ENCODE data around the gene HDAC9. TPM values are rescaled to one million over a fixed set of nuclear protein-coding genes. Genes with fewer than 3 reads are reported as not detected.

The HDAC9 gene
- total RNA-seq, 2 experiments from 2014 or later, result 1.5 to 3.0 TPM

DNA sequence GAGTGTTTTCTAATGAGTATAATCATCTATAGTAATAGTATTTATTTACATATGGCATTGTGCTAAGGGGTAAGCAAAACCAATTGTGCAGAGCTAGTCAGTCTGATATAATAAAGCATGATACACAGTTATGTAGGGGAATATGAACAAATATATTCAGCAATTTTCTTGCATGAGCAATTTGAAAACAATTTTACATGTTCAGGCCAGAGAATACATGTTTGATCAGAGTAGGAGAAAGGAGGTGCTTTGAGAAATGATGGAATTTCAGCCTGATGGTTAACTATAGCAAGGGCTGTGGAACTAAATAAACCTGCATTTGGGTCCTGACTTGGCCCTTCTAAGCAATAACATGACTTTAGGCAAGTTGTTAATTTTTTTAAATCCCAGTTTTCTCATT is 407.3 kb downstream of the HDAC9 start:
- Mint-ChIP-seq H3K36me3 (ENCODE audit: low read depth) (no peaks in the 10 kb centered on the region), H3K4me3 (no peak overlapping the region), H3K27me3 (no peaks in the 10 kb centered on the region), H3K4me1 (ENCODE audit: low read depth) (no peaks in the 10 kb centered on the region), H3K9me3 (peaks cover 6% of the 10 kb centered on the region), H3K27ac (no peak overlapping the region)
- no peak for TF ChIP-seq CTCF (IDR thresholded peaks at IDR 0.05)
- ChIA-PET CTCF (no interaction called here), POLR2A (no interaction called here)
- intact Hi-C loops (cut with micrococcal nuclease), result no loop called here
- ATAC-seq (no peak), DNase-seq (no peak)

DNA sequence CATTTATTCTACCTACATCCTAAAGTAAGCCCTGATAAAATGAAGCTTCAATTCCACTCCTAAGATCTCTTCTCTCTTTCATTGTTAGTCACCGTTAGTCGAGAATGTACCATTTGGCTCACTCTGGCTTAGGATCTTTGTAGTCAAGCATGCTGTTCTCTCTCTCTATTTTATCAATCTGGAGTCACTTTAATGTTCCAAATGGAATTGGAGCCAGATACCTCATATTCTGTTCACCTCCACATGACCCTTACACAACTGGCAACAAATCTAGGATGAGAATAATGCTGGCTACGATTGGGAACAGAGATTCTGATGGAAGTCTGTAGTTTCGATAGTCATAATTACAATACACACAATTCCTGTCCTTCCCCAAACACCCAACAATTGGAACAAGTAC is 408.1 kb downstream of the HDAC9 start:
- DNase-seq, result no peak
- Mint-ChIP-seq H3K27me3 (no peaks in the 10 kb centered on the region), H3K9me3 (peaks cover 6% of the 10 kb centered on the region), H3K4me3 (no peak overlapping the region), H3K27ac (no peak overlapping the region), H3K36me3 (ENCODE audit: low read depth) (no peaks in the 10 kb centered on the region), H3K4me1 (ENCODE audit: low read depth) (no peaks in the 10 kb centered on the region)
- ChIA-PET CTCF (no interaction called here), POLR2A (no interaction called here)
- no peak for ATAC-seq
- intact Hi-C loops (cut with micrococcal nuclease), result no loop called here
- no peak for TF ChIP-seq CTCF (IDR thresholded peaks at IDR 0.05)

DNA sequence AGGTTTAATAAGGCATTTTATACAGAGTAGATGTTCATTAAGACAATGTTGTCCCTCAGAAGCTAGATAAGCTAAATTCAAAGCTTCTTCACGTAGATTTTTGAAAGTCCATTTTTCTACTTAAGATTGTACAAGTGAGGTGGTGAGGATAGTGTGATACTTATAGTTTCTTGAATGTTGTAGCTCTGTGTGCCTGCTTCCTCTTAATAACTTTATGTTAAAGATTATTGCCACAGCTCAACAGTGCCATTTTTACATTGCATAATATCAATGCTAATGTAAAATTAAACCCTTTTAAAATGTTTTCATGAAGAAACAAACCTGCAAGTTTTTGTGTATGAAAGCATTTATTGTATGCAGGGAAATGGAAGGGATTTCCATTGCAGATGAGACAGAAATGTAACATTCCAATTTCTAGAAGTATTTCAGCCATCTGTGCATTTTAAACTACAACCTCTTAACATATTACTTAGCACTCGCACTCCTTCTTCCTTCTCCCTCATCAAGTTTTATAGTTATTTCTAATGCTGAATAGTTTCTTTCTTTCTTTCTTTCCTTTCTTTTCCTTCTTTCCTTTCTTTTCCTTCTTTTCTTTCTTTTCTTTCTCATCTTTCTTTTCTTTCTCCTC is 409.9 kb downstream of the HDAC9 start:
- intact Hi-C loops (cut with micrococcal nuclease), result no loop called here
- Mint-ChIP-seq H3K36me3 (ENCODE audit: low read depth) (no peaks in the 10 kb centered on the region), H3K4me3 (no peak overlapping the region), H3K4me1 (ENCODE audit: low read depth) (no peaks in the 10 kb centered on the region), H3K27me3 (no peaks in the 10 kb centered on the region), H3K27ac (no peak overlapping the region), H3K9me3 (peaks cover 7% of the 10 kb centered on the region)
- ATAC-seq (no peak), DNase-seq (no peak)
- ChIA-PET POLR2A (no interaction called here), CTCF (no interaction called here)
- TF ChIP-seq CTCF (IDR thresholded peaks at IDR 0.05), result no peak

GRCh38 chr7:18906901-18907300 is 411.4 kb downstream of the HDAC9 start:
- no peak for TF ChIP-seq CTCF (IDR thresholded peaks at IDR 0.05)
- H3K27me3 Mint-ChIP-seq, result no peaks in the 10 kb centered on the region
- no peaks in the 10 kb centered on the region for H3K4me1 Mint-ChIP-seq (ENCODE audit: low read depth)
- peaks cover 7% of the 10 kb centered on the region for H3K9me3 Mint-ChIP-seq
- ATAC-seq (no peak), DNase-seq (no peak)
- CTCF ChIA-PET, result no interaction called here
- POLR2A ChIA-PET, result no interaction called here
- intact Hi-C loops (cut with micrococcal nuclease), result no loop called here
- H3K27ac Mint-ChIP-seq, result no peak overlapping the region
- no peaks in the 10 kb centered on the region for H3K36me3 Mint-ChIP-seq (ENCODE audit: low read depth)
- H3K4me3 Mint-ChIP-seq, result no peak overlapping the region

DNA sequence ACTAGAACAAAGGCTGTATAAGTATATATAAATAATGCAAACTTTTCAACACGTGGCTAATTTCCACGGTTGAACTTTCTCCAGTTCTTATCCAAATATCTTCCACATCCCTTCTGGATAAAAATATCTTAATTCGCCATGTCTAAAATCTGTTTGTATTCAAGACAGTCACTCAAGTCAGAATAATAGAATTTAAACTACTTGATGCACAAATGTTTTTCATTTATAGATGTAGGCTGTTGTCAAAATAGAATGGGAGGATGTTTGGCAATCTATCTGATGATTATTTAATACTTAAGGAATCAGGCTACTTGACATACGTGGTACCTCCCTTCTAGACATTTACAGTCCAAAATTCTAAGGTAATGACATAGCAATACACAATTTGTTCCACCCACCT is 417.6 kb downstream of the HDAC9 start:
- no peak for ATAC-seq
- CTCF ChIA-PET, result no interaction called here
- intact Hi-C loops (cut with micrococcal nuclease), result no loop called here

More for the DNA sequence above, 417.6 kb downstream of the HDAC9 start:
- H3K4me3 Mint-ChIP-seq, result no peak overlapping the region
- POLR2A ChIA-PET, result no interaction called here
- no peaks in the 10 kb centered on the region for H3K4me1 Mint-ChIP-seq (ENCODE audit: low read depth)
- no peak for TF ChIP-seq CTCF (IDR thresholded peaks at IDR 0.05)
- H3K36me3 Mint-ChIP-seq (ENCODE audit: low read depth), result no peaks in the 10 kb centered on the region
- no peak for DNase-seq
- no peak overlapping the region for H3K27ac Mint-ChIP-seq
- peaks cover 8% of the 10 kb centered on the region for H3K9me3 Mint-ChIP-seq
- no peaks in the 10 kb centered on the region for H3K27me3 Mint-ChIP-seq

All from activated CD8-positive, alpha-beta T cell treated with anti-CD3 and anti-CD28 coated beads for 36 hours (primary cell).